K562 (cell line): Measurements from ENCODE around the gene CFAP70. TPM values are rescaled to one million over a fixed set of nuclear protein-coding genes. Genes with fewer than 3 reads are reported as not detected.

Experiments
- ATAC-seq: fragments of 200-7000 bp; cut with Tn5 transposase; 3 replicates; pipeline ENCODE4 v1.9.1; 2020; ENCODE audit warnings: moderate library complexity
- BruUV-seq: library from RNA; stranded (reverse); fragments of 400-500 nt; replicated peaks from 2 replicates; lab custom pipeline; 2021; lab: Mats Ljungman, UMichigan
- CTCF ChIA-PET: fragments of 300-600 bp; formaldehyde crosslinking; extraction: SDS; loops from one replicate; lab custom pipeline; 2021; ENCODE audit warnings: low intra/inter-chr PET ratio; lab: Yijun Ruan, JAX
- POLR2A ChIA-PET: fragments of 300-600, 350-650 bp; sonication (Branson Sonifier 250); formaldehyde crosslinking; extraction: SDS; loops from one replicate; lab custom pipeline; 2021; ENCODE audit warnings: antibody characterized with exemption, inconsistent platforms; lab: Yijun Ruan, JAX
- DNase-seq, 4 experiments: peaks; one replicate each; pipeline versions ENCODE4 v3.0.0 to v3.0.0-alpha.2; 2011 to 2018; ENCODE audit warnings: low spot score in 3 of 4, mixed read lengths in 3 of 4; ENCODE audit errors: extremely low read depth in 1 of 4
- FAIRE-seq: peaks from 2 replicates; lab custom pipeline; 2011; peaks lifted over from hg19 to GRCh38; lab: Jason Lieb, UNC
- H2AFZ ChIP-seq: 2 replicates; pipeline ENCODE4 v1.6.0; 2011; ENCODE audit warnings: low read depth, low read length, control low read depth, inconsistent platforms
- H3K27ac ChIP-seq: fragments of 200-600 bp; 3 replicates; pipeline ENCODE4 v1.8.0; 2011; ENCODE audit warnings: low read depth, mild to moderate bottlenecking, control low read depth, inconsistent platforms, low read length, moderate library complexity, mixed read lengths; ENCODE audit errors: extremely low read depth
- H3K27me3 ChIP-seq, 2 experiments: fragments of 300-600 bp in 1 of 2; 2 replicates in 1 of 2; 3 replicates in 1 of 2; pipeline versions ENCODE4 v1.6.0 to v1.8.0; 2011; ENCODE audit warnings: inconsistent platforms in 2 of 2, low read length in 2 of 2, mild to moderate bottlenecking in 1 of 2, mixed read lengths in 1 of 2, moderate library complexity in 1 of 2; ENCODE audit not compliant: control insufficient read depth in 2 of 2, insufficient read depth in 2 of 2
- H3K36me3 ChIP-seq: fragments of 300-600 bp; 3 replicates; pipeline ENCODE4 v1.8.0; 2011; ENCODE audit warnings: mild to moderate bottlenecking, low read length, inconsistent platforms; ENCODE audit not compliant: control insufficient read depth, insufficient read depth
- H3K4me1 ChIP-seq, 2 experiments: fragments of 200-600 bp in 1 of 2; replicated peaks in 1 of 2; 2 replicates in 1 of 2; 3 replicates in 1 of 2; pipeline versions ENCODE4 v1.5.1 to v1.8.0; 2011; ENCODE audit warnings: inconsistent platforms in 2 of 2, low read length in 2 of 2, mild to moderate bottlenecking in 1 of 2, mixed read lengths in 1 of 2, moderate library complexity in 1 of 2; ENCODE audit not compliant: control insufficient read depth in 2 of 2, insufficient read depth in 2 of 2
- H3K4me2 ChIP-seq: 2 replicates; pipeline ENCODE4 v1.6.1; 2011; ENCODE audit warnings: low read length, control low read depth, inconsistent platforms, mixed read lengths; ENCODE audit not compliant: insufficient read depth
- H3K4me3 ChIP-seq: fragments of 200-600 bp; sonication (generic), shearing (Covaris generic); 2 replicates; pipeline ENCODE4 v1.5.1; 2016; ENCODE audit warnings: control low read depth, inconsistent platforms
- H3K79me2 ChIP-seq: fragments of 200-600 bp; 3 replicates; pipeline ENCODE4 v1.8.0; 2011; ENCODE audit warnings: low read length, inconsistent platforms; ENCODE audit not compliant: control insufficient read depth, insufficient read depth
- H3K9ac ChIP-seq, 2 experiments: 2 replicates each; pipeline versions ENCODE4 v1.6.0 to v1.6.1; 2011; ENCODE audit warnings: low read depth in 2 of 2, low read length in 2 of 2, control low read depth in 1 of 2, inconsistent platforms in 1 of 2, mild to moderate bottlenecking in 1 of 2, mixed read lengths in 1 of 2; ENCODE audit not compliant: insufficient read depth in 1 of 2
- H3K9me1 ChIP-seq: one replicate; pipeline ENCODE4 v1.6.0; 2011; ENCODE audit warnings: inconsistent platforms, mild to moderate bottlenecking, low read length, moderate library complexity; ENCODE audit not compliant: control insufficient read depth, insufficient read depth
- H3K9me3 ChIP-seq: replicated peaks from 2 replicates; pipeline ENCODE4 v1.5.1; 2011; ENCODE audit warnings: low read depth, low read length, inconsistent platforms; ENCODE audit not compliant: control insufficient read depth, insufficient read depth
- H4K20me1 ChIP-seq: replicated peaks from 2 replicates; pipeline ENCODE4 v1.6.1; 2011; ENCODE audit warnings: low read length, inconsistent platforms, mixed read lengths; ENCODE audit not compliant: control insufficient read depth, insufficient read depth
- CEBPB ChIP-seq: fragments of 450-650 bp; IDR thresholded peaks from 2 replicates; pipeline ENCODE4 v1.6.1; 2016; ENCODE audit warnings: missing genetic modification characterization, missing compliant biosample characterization
- CEBPG ChIP-seq, 3 experiments: fragments of 200-800 bp in 1 of 3; sonication (Bioruptor generic) in 1 of 3; sonication (generic) in 1 of 3; formaldehyde crosslinking in 1 of 3; IDR thresholded peaks in 2 of 3; conservative IDR thresholded peaks in 1 of 3; 2 replicates each; pipeline versions ENCODE4 v1.6.1 to v1.8.0; 2016 to 2022; ENCODE audit warnings: missing compliant biosample characterization in 2 of 3, missing genetic modification characterization in 2 of 3, mild to moderate bottlenecking in 1 of 3, missing genetic modification reagents in 1 of 3
- EP400 ChIP-seq: fragments of 450-650 bp; IDR thresholded peaks from 2 replicates; pipeline ENCODE4 v1.6.1; 2017; ENCODE audit warnings: antibody characterized with exemption, mild to moderate bottlenecking, moderate library complexity
- FOSL1 ChIP-seq: fragments of 200-800 bp; sonication (Bioruptor generic); conservative IDR thresholded peaks from 2 replicates; pipeline ENCODE4 v1.6.1; 2016; ENCODE audit warnings: missing genetic modification characterization, missing compliant biosample characterization
- HNRNPUL1 ChIP-seq: fragments of 200-400 bp; formaldehyde crosslinking; IDR thresholded peaks from 2 replicates; pipeline ENCODE4 v1.6.1; 2017; ENCODE audit warnings: low read length
- JUND ChIP-seq, 2 experiments: IDR thresholded peaks; 2 replicates in 1 of 2; 3 replicates in 1 of 2; pipeline ENCODE4 v1.6.1; 2011; ENCODE audit warnings: borderline replicate concordance in 2 of 2, low read depth in 2 of 2, low read length in 2 of 2, improper control_type of control experiment in 1 of 2, missing biosample characterization in 1 of 2, missing genetic modification characterization in 1 of 2, missing genetic modification reagents in 1 of 2
- POLR2G ChIP-seq: fragments of 200-400 bp; formaldehyde crosslinking; IDR thresholded peaks from 2 replicates; pipeline ENCODE4 v1.6.1; 2017; ENCODE audit warnings: low read depth, mild to moderate bottlenecking, antibody characterized with exemption, low read length, moderate library complexity
- SREBF1 ChIP-seq: fragments of 150-350 bp; IDR thresholded peaks from 2 replicates; pipeline ENCODE4 v1.6.1; 2014; ENCODE audit warnings: antibody characterized with exemption, low read depth, low read length, borderline replicate concordance
- STAG1 ChIP-seq: sonication (generic); formaldehyde crosslinking; IDR thresholded peaks from 2 replicates; pipeline ENCODE4 v1.5.0; 2020; ENCODE audit warnings: missing genetic modification reagents, borderline replicate concordance
- WGBS: fragments of 100-300 bp; shearing (Covaris generic); methylation state at CpG from one replicate; pipeline ENCODE4 v1.1.6; 2016; ENCODE audit warnings: low coverage, mixed read lengths; ENCODE audit not compliant: insufficient coverage; ENCODE audit errors: missing lambda C conversion rate; 5-methylcytosine and 5-hydroxymethylcytosine counted together
- in situ Hi-C: fragments of 300-500 bp; cut with MboI; formaldehyde crosslinking; loops from 4 replicates; pipeline ENCODE4 v1.15.0; 2018; ENCODE audit warnings: inconsistent platforms, mixed read lengths
- intact Hi-C: fragments of 100-400 bp; cut with micrococcal nuclease; formaldehyde crosslinking; loops from 2 replicates; pipeline ENCODE4 v1.14.2; 2022
- polyA plus RNA-seq, 8 experiments: library from polyadenylated mRNA; depleted of rRNA in 4 of 8; stranded (reverse) in 5 of 8; unstranded in 3 of 8; fragments of >200 nt; fragmentation: Nextera tagmentation in 2 of 8; fragmentation: Illumina TruSeq in 1 of 8; extraction: Ambion mirVana in 2 of 8; extraction: Trizol in 1 of 8; gene quantifications; 2 replicates each; pipeline versions ENCODE4 v1.2.1 to v1.2.3, GENCODE V29; 2011 to 2014; ENCODE audit warnings: inconsistent platforms in 1 of 8, missing spikeins in 1 of 8
- total RNA-seq, 7 experiments: library from RNA; depleted of rRNA in 6 of 7; stranded (reverse); fragments of >200 nt in 6 of 7; fragmentation: Illumina TruSeq in 2 of 7; extraction: Trizol in 2 of 7; gene quantifications; 2 replicates each; pipeline versions ENCODE4 v1.2.1 to v1.2.3, GENCODE V29; 2011 to 2021; ENCODE audit warnings: low replicate concordance in 1 of 7
- TF ChIP-seq, protein P1 (sequence below), 2 experiments: fragments of 450-650 bp in 1 of 2; sonication (generic) in 1 of 2; formaldehyde crosslinking in 1 of 2; IDR thresholded peaks in 1 of 2; conservative IDR thresholded peaks in 1 of 2; 2 replicates each; pipeline versions ENCODE4 v1.6.1 to v1.8.1; 2016 to 2023; ENCODE audit warnings: mild to moderate bottlenecking in 2 of 2, moderate library complexity in 2 of 2, inconsistent platforms in 1 of 2, missing genetic modification reagents in 1 of 2

The CFAP70 gene
- total and polyA plus RNA-seq, 9 of the 15 experiments (the other 6 are each of a cell fraction or from before 2014, with no cell fraction given): 0.27 to 1.6 (median 0.86) TPM

DNA sequence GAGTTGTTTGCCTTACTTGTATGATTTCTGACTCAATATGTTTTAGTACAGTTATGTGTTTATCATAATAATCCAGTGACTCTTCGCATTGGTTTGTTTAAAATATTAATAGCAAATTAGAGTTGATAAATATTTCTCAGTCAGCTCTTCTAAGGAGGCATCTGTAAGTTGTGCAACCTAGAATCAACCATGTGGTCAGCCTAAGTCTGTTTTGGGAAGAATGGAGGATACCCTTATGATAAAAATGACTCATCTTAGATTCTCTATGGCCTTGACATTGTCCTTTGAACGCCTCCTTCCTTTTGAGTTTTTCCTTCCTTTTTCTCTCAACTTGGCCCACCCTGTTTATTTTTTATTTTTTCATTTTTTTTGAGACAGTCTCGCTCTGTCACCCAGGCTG lies 130.4 kb downstream of the CFAP70 start:
- no peaks in the 10 kb centered on the region; the same call in 1 of the 2 replicates for H4K20me1 ChIP-seq
- no peak overlapping the region for H3K4me3 ChIP-seq
- in situ Hi-C loops (no loop called here), intact Hi-C loops (no loop called here)
- no peaks in the 10 kb centered on the region for H3K9me3 ChIP-seq
- POLR2A ChIA-PET: interaction anchor here (1.3 to 2.5 kb wide), 3 partner anchors 10 to 18 kb away, joined by 3 to 13 read pairs (median 4); partner anchors contain the start of gene DNAJC9
- no peaks in the 10 kb centered on the region; a peak in 1 of 5 replicates for H3K4me1 ChIP-seq
- H2AFZ ChIP-seq: no peak overlapping the region
- DNase-seq (no peak), ATAC-seq (no peak), FAIRE-seq (no peak)
- peaks cover 9% of the 10 kb centered on the region; the same call in 2 of the 3 replicates for H3K36me3 ChIP-seq
- H3K79me2 ChIP-seq: no peaks in the 10 kb centered on the region
- no peak overlapping the region for H3K9ac ChIP-seq
- TF ChIP-seq EP400: 0 out of 2 replicates have a peak, but pooled peaks have one; percentile 14
- TF ChIP-seq JUND (IDR thresholded peaks at IDR 0.05; ENCODE audit: borderline replicate concordance, low read depth, low read length): peak; percentile 41; the same call in 1 of the 2 replicates
- peak; percentile 48; the same call in 1 of the 3 replicates for TF ChIP-seq JUND (tag; IDR thresholded peaks at IDR 0.05; ENCODE audit: borderline replicate concordance, low read depth, low read length)
- no peak for TF ChIP-seq SREBF1
- peak; percentile 77 for TF ChIP-seq FOSL1 (tag)
- TF ChIP-seq CEBPB (tag): peak; percentile 68
- TF ChIP-seq POLR2G: peak; percentile 21; the same call in 1 of the 2 replicates
- TF ChIP-seq, protein P1, sequence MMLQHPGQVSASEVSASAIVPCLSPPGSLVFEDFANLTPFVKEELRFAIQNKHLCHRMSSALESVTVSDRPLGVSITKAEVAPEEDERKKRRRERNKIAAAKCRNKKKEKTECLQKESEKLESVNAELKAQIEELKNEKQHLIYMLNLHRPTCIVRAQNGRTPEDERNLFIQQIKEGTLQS (IDR thresholded peaks at IDR 0.05): peak; percentile 61
- TF ChIP-seq, protein P1 (CRISPR knock-in tag; conservative IDR thresholded peaks at IDR 0.05): no peak
- no peak for TF ChIP-seq STAG1 (CRISPR knock-in tag)
- TF ChIP-seq CEBPG (CRISPR knock-in tag; IDR thresholded peaks at IDR 0.05): no peak
- TF ChIP-seq CEBPG (tag; conservative IDR thresholded peaks at IDR 0.05 in 1 of 2, IDR thresholded peaks at IDR 0.05 in 1 of 2): peak in 1 of 2 experiments; percentile 62; a peak in 1 of 4 replicates
- TF ChIP-seq HNRNPUL1: no peak
- 61% methylated on average over 3 of the region's 3 CpGs for WGBS
- no TSS peak for BruUV-seq
- no peaks in the 10 kb centered on the region for H3K9me1 ChIP-seq
- CTCF ChIA-PET: no interaction called here
- H3K4me2 ChIP-seq: no peak overlapping the region
- H3K27me3 ChIP-seq: no peaks in the 10 kb centered on the region
- H3K27ac ChIP-seq: no peak overlapping the region
